HUES48 (cell line): Measurements from ENCODE around the gene SPSB2.
"Not testable (repeated sequence)": the region's sequence is repeated elsewhere in the genome, so short reads cannot be mapped to it uniquely, and the experiment has no call there.

Experiments
- H3K27ac ChIP-seq: one replicate; pipeline ENCODE4 v1.7.0; 2013; ENCODE audit warnings: low read depth, low read length, inconsistent platforms
- H3K27me3 ChIP-seq: 2 replicates; pipeline ENCODE4 v1.6.1; 2013; ENCODE audit warnings: mild to moderate bottlenecking, low read length; ENCODE audit not compliant: control insufficient read depth, insufficient read depth
- H3K36me3 ChIP-seq: 2 replicates; pipeline ENCODE4 v1.6.1; 2013; ENCODE audit warnings: low read length; ENCODE audit not compliant: control insufficient read depth, insufficient read depth
- H3K4me1 ChIP-seq: 2 replicates; pipeline ENCODE4 v1.6.1; 2013; ENCODE audit warnings: mild to moderate bottlenecking, low read length; ENCODE audit not compliant: control insufficient read depth, insufficient read depth
- H3K4me3 ChIP-seq: 2 replicates; pipeline ENCODE4 v1.5.1; 2013; ENCODE audit warnings: mild to moderate bottlenecking, low read depth, low read length
- H3K9ac ChIP-seq: 2 replicates; pipeline ENCODE4 v1.6.1; 2013; ENCODE audit warnings: mild to moderate bottlenecking, low read depth, low read length, moderate library complexity
- H3K9me3 ChIP-seq: 2 replicates; pipeline ENCODE4 v1.6.1; 2013; ENCODE audit warnings: low read length; ENCODE audit not compliant: control insufficient read depth, insufficient read depth

SPSB2 gene

DNA sequence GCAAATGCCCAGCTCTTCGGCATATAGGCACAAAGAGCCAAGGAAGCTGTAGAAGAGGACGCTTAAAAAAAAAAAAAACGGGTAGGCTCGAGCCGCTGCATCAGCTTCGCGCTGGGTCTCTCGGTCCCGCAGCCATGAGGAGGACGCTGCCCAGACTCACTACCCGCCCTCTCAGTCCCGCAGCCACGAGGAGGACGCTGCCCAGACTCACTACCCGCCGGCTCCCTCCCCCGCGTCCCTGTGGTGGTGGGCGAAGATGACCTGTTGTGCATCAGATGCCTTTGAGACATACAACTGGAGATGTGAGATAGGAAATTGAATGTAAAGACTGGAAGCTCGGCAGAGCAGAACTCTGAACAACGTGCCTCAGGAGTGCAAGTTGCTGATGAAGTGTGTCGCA is 11.4 kb upstream of the SPSB2 start:
- H3K4me3 ChIP-seq: no peak overlapping the region
- H3K27ac ChIP-seq: peak overlapping the region; percentile 84
- no peaks in the 10 kb centered on the region for H3K9me3 ChIP-seq
- peaks cover 24% of the 10 kb centered on the region for H3K4me1 ChIP-seq
- H3K27me3 ChIP-seq: no peaks in the 10 kb centered on the region
- peaks cover 21% of the 10 kb centered on the region for H3K36me3 ChIP-seq
- no peak overlapping the region for H3K9ac ChIP-seq

DNA sequence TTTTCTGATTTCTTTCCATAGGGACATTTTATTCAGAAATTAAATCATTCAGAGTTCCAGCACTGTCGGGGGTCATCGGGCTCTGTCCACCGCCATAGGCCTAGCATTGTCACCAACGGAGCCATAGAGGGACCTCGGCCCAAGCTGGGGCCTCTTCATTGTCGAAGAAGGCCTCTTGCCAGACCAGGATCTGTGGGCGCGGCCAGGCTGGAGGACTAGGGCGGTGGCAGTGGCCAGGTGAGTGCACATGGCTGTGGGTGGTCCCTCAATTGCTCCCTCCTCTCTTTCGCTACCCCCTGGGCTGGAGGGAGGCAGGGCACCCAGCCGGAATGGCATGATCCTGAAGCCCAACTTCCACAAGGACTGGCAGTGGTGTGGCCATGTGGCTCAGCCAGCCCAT is 10.6 kb upstream of the SPSB2 start:
- no peak overlapping the region for H3K9ac ChIP-seq
- H3K4me3 ChIP-seq: no peak overlapping the region
- H3K27me3 ChIP-seq: no peaks in the 10 kb centered on the region
- H3K9me3 ChIP-seq: no peaks in the 10 kb centered on the region
- H3K27ac ChIP-seq: no peak overlapping the region
- H3K36me3 ChIP-seq: peaks cover 21% of the 10 kb centered on the region
- peaks cover 24% of the 10 kb centered on the region for H3K4me1 ChIP-seq

DNA sequence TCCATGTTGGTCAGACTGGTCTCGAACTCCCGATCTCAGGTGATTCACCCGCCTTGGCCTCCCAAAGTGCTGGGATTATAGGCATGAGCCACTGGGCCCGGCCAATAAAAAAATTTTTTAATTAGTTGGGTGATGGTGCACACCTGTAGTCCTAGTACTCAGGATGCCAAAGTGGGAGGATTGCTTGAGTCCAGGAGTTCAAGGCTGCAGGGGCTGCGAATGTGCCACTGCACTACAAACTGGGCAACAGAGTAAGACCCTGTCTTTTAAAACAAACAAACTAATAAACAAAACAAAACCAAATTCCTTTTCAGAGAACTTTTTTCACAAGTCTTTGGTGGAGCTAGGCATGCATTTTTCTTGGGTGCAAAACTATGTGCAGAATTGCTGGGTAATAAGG is 10.1 kb upstream of the SPSB2 start:
- Histone ChIP-seq H3K27ac (no peak overlapping the region), H3K27me3 (no peaks in the 10 kb centered on the region), H3K9ac (no peak overlapping the region), H3K9me3 (no peaks in the 10 kb centered on the region), H3K36me3 (peaks cover 21% of the 10 kb centered on the region), H3K4me3 (no peak overlapping the region), H3K4me1 (peaks cover 20% of the 10 kb centered on the region)

DNA sequence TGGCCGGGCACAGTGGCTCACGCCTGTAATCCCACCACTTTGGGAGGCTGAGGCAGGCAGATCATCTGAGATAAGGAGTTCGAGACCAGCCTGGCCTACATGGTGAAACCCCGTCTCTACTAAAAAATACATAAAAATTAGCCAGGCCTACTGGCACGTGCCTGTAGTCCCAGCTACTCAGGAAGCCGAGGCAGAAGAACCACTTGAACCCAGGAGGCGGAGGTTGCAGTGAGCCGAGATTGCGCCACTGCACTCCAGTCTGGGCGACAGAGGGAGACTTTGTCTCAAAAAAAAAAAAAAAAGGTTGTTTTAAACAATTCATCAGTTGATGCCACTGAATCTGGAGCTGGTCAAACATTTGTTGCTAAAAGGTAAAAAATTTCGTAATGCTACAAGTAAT is 6.7 kb upstream of the SPSB2 start:
- H3K9ac ChIP-seq, H3K27ac ChIP-seq, H3K4me1 ChIP-seq, H3K9me3 ChIP-seq, H3K4me3 ChIP-seq, H3K27me3 ChIP-seq: not testable (repeated sequence)
- peaks cover 24% of the 10 kb centered on the region for H3K36me3 ChIP-seq

GRCh38 chr12:6874015-6874368 is 889 bp upstream of the SPSB2 start:
- Histone ChIP-seq H3K4me3 (peak overlapping the region; percentile 86), H3K27ac (peak overlapping the region; percentile 83), H3K36me3 (peaks cover 27% of the 10 kb centered on the region), H3K9ac (peak overlapping the region; percentile 66), H3K4me1 (peaks cover 28% of the 10 kb centered on the region)
- not testable (repeated sequence) for H3K27me3 ChIP-seq, H3K9me3 ChIP-seq

- peaks cover 30% of the 10 kb centered on the region for H3K36me3 ChIP-seq
- H3K27me3 ChIP-seq: no peaks in the 10 kb centered on the region
- H3K9ac ChIP-seq: peak overlapping the region; percentile 72
- H3K27ac ChIP-seq: peak overlapping the region; percentile 85
- peak overlapping the region; percentile 96 for H3K4me3 ChIP-seq
- H3K9me3 ChIP-seq: no peaks in the 10 kb centered on the region
- H3K4me1 ChIP-seq: peaks cover 31% of the 10 kb centered on the region
Measured at GRCh38 chr12:6872073-6873048, 742 bp downstream of the SPSB2 start.

- H3K9me3 ChIP-seq: no peaks in the 10 kb centered on the region
- peak overlapping the region; percentile 67 for H3K27ac ChIP-seq
- peaks cover 30% of the 10 kb centered on the region for H3K36me3 ChIP-seq
- peak overlapping the region; percentile 96 for H3K4me3 ChIP-seq
- H3K27me3 ChIP-seq: no peaks in the 10 kb centered on the region
- H3K9ac ChIP-seq: no peak overlapping the region
- peaks cover 38% of the 10 kb centered on the region for H3K4me1 ChIP-seq
Measured at GRCh38 chr12:6871052-6871957, 1.8 kb downstream of the SPSB2 start.

- H3K9me3 ChIP-seq, H3K27ac ChIP-seq, H3K4me3 ChIP-seq, H3K27me3 ChIP-seq, H3K9ac ChIP-seq: not testable (repeated sequence)
- H3K4me1 ChIP-seq: peaks cover 44% of the 10 kb centered on the region
- H3K36me3 ChIP-seq: peaks cover 34% of the 10 kb centered on the region
Measured at GRCh38 chr12:6870304-6870703, 2.8 kb downstream of the SPSB2 start.

- Histone ChIP-seq H3K27me3 (no peaks in the 10 kb centered on the region), H3K36me3 (peaks cover 44% of the 10 kb centered on the region), H3K27ac (peak overlapping the region; percentile 37), H3K9ac (0 out of 2 replicates have a peak overlapping the region, but pooled peaks have one; percentile 88), H3K9me3 (no peaks in the 10 kb centered on the region), H3K4me3 (peak overlapping the region; percentile 95), H3K4me1 (peaks cover 44% of the 10 kb centered on the region)
Measured at GRCh38 chr12:6869049-6870021, 3.8 kb downstream of the SPSB2 start.
